ENCODE results near the gene IRF1. TPM values are rescaled to one million over a fixed set of nuclear protein-coding genes. Genes with fewer than 3 reads are reported as not detected.
"Not testable (repeated sequence)": the region's sequence is repeated elsewhere in the genome, so short reads cannot be mapped to it uniquely, and the experiment has no call there.

The IRF1 gene
- total RNA-seq, 1 experiment from 2014 or later, result 5.7 TPM

GRCh38 chr5:132487095-132487428 lies 3.5 kb downstream of the IRF1 start:
- Histone ChIP-seq H3K4me1 (ENCODE audit: insufficient read depth, low read length, poor library complexity, severe bottlenecking) (peaks cover 5% of the 10 kb centered on the region), H3K27me3 (replicated peaks; ENCODE audit: insufficient read depth, low read depth, low read length, poor library complexity) (no peaks in the 10 kb centered on the region), H3K27ac (ENCODE audit: low read depth, low read length, poor library complexity, severe bottlenecking) (no peak overlapping the region), H3K4me3 (ENCODE audit: low read depth, low read length, poor library complexity, severe bottlenecking) (no peak overlapping the region), H3K36me3 (ENCODE audit: insufficient read depth, low read length, poor library complexity, severe bottlenecking) (peaks cover 4% of the 10 kb centered on the region), H3K9me3 (ENCODE audit: low read depth, low read length, poor library complexity, severe bottlenecking) (no peaks in the 10 kb centered on the region)
- intact Hi-C loops (cut with micrococcal nuclease; ENCODE audit: unreplicated experiment), result no loop called here
- DNase-seq (ENCODE audit: low spot score), result no peak
- TF ChIP-seq, protein P1, sequence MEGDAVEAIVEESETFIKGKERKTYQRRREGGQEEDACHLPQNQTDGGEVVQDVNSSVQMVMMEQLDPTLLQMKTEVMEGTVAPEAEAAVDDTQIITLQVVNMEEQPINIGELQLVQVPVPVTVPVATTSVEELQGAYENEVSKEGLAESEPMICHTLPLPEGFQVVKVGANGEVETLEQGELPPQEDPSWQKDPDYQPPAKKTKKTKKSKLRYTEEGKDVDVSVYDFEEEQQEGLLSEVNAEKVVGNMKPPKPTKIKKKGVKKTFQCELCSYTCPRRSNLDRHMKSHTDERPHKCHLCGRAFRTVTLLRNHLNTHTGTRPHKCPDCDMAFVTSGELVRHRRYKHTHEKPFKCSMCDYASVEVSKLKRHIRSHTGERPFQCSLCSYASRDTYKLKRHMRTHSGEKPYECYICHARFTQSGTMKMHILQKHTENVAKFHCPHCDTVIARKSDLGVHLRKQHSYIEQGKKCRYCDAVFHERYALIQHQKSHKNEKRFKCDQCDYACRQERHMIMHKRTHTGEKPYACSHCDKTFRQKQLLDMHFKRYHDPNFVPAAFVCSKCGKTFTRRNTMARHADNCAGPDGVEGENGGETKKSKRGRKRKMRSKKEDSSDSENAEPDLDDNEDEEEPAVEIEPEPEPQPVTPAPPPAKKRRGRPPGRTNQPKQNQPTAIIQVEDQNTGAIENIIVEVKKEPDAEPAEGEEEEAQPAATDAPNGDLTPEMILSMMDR (conservative IDR thresholded peaks at IDR 0.05; ENCODE audit: low read depth, low read length), result no peak
- TF ChIP-seq EZH2 (IDR thresholded peaks at IDR 0.05; ENCODE audit: borderline replicate concordance, low read depth, low read length, poor library complexity, severe bottlenecking), result no peak
- BruUV-seq (replicated peaks), result no TSS peak
- CTCF ChIA-PET, result no interaction called here
- POLR2A ChIA-PET (ENCODE audit: low non-redundant PET), result no interaction called here

GRCh38 chr5:132486318-132487094 lies 4.1 kb downstream of the IRF1 start:
- peaks cover 4% of the 10 kb centered on the region for H3K36me3 ChIP-seq (ENCODE audit: insufficient read depth, low read length, poor library complexity, severe bottlenecking)
- no peak for TF ChIP-seq EZH2 (IDR thresholded peaks at IDR 0.05; ENCODE audit: borderline replicate concordance, low read depth, low read length, poor library complexity, severe bottlenecking)
- TF ChIP-seq, protein P1 (conservative IDR thresholded peaks at IDR 0.05; ENCODE audit: low read depth, low read length), result no peak
- H3K27ac ChIP-seq (ENCODE audit: low read depth, low read length, poor library complexity, severe bottlenecking), result no peak overlapping the region
- intact Hi-C loops (cut with micrococcal nuclease; ENCODE audit: unreplicated experiment), result no loop called here
- ChIA-PET POLR2A (ENCODE audit: low non-redundant PET) (no interaction called here), CTCF (no interaction called here)
- H3K27me3 ChIP-seq (replicated peaks; ENCODE audit: insufficient read depth, low read depth, low read length, poor library complexity), result no peaks in the 10 kb centered on the region
- peaks cover 5% of the 10 kb centered on the region for H3K4me1 ChIP-seq (ENCODE audit: insufficient read depth, low read length, poor library complexity, severe bottlenecking)
- H3K9me3 ChIP-seq (ENCODE audit: low read depth, low read length, poor library complexity, severe bottlenecking), result no peaks in the 10 kb centered on the region
- no peak overlapping the region for H3K4me3 ChIP-seq (ENCODE audit: low read depth, low read length, poor library complexity, severe bottlenecking)
- BruUV-seq (replicated peaks), result no TSS peak
- no peak for DNase-seq (ENCODE audit: low spot score)

- no peak for DNase-seq (ENCODE audit: low spot score)
- Histone ChIP-seq H3K27ac (ENCODE audit: low read depth, low read length, poor library complexity, severe bottlenecking) (no peak overlapping the region), H3K4me1 (ENCODE audit: insufficient read depth, low read length, poor library complexity, severe bottlenecking) (no peaks in the 10 kb centered on the region), H3K27me3 (replicated peaks; ENCODE audit: insufficient read depth, low read depth, low read length, poor library complexity) (no peaks in the 10 kb centered on the region), H3K4me3 (ENCODE audit: low read depth, low read length, poor library complexity, severe bottlenecking) (no peak overlapping the region), H3K9me3 (ENCODE audit: low read depth, low read length, poor library complexity, severe bottlenecking) (no peaks in the 10 kb centered on the region), H3K36me3 (ENCODE audit: insufficient read depth, low read length, poor library complexity, severe bottlenecking) (peaks cover 4% of the 10 kb centered on the region)
- no TSS peak for BruUV-seq (replicated peaks)
- ChIA-PET POLR2A (ENCODE audit: low non-redundant PET) (interaction anchor here (0.6 kb wide), 1 partner anchor 27 kb away, joined by 4 read pairs; no protein-coding TSS in a partner anchor), CTCF (no interaction called here)
- intact Hi-C loops (cut with micrococcal nuclease; ENCODE audit: unreplicated experiment), result no loop called here
- TF ChIP-seq EZH2 (IDR thresholded peaks at IDR 0.05; ENCODE audit: borderline replicate concordance, low read depth, low read length, poor library complexity, severe bottlenecking), result no peak
- TF ChIP-seq, protein P1 (conservative IDR thresholded peaks at IDR 0.05; ENCODE audit: low read depth, low read length), result no peak
These were observed 4.8 kb downstream of the IRF1 start for GRCh38 chr5:132485641-132486317.

GRCh38 chr5:132484876-132485640 lies 5.5 kb downstream of the IRF1 start:
- DNase-seq (ENCODE audit: low spot score); H3K4me1 ChIP-seq (ENCODE audit: insufficient read depth, low read length, poor library complexity, severe bottlenecking); H3K9me3 ChIP-seq (ENCODE audit: low read depth, low read length, poor library complexity, severe bottlenecking); CTCF ChIA-PET; H3K27me3 ChIP-seq (replicated peaks; ENCODE audit: insufficient read depth, low read depth, low read length, poor library complexity); intact Hi-C loops (cut with micrococcal nuclease; ENCODE audit: unreplicated experiment); H3K36me3 ChIP-seq (ENCODE audit: insufficient read depth, low read length, poor library complexity, severe bottlenecking); POLR2A ChIA-PET (ENCODE audit: low non-redundant PET); H3K27ac ChIP-seq (ENCODE audit: low read depth, low read length, poor library complexity, severe bottlenecking); H3K4me3 ChIP-seq (ENCODE audit: low read depth, low read length, poor library complexity, severe bottlenecking); BruUV-seq (replicated peaks): not testable (repeated sequence)

Measured in A673 (cell line).